ENCODE results near the gene TRIM63.

DNA sequence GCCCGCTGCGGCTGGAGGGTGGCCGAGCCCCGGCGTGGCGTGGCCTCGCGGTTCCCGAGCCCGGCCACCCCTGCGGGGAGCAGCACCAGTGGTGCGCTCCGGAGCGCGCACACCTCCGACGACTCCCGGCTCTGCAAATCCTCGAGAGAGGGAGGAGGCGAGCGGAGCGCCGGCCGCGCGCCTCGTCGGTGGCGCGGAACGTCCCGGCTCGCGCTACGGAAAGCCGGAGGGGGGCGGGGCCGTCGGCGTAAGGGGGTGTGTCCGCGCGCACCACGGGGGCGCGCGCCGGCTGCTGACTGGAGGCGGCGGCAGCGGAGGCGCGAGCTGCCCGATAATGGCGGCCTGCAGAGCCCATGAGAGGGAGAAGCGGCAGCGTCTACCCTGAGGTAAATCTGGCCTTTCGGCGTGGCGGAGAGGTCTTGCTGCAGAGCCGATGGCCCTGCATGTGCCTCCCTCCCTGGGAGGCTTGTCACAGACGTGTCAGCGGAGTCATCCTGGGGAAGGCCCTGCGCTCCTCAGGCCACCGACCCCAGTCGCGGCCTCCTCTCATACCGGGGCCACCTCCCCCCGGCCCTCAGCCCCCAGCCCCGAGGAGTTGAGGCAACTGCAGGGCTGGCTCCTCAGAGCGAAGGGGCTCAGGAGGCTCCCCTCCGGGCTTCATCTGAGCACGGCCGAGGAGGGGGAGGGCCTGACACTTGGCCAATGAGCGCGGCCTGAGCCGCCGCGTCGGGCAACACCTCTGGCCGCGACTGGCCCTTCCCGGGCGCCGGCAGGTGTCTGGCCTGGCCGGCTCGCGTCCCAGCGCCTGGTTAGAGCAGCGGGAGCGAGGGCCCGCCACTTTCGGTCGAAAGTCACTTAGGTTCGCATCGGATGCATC, 44.3 kb upstream of the TRIM63 start, which contains the start of gene PDIK1L:
- TF ChIP-seq, protein P1, sequence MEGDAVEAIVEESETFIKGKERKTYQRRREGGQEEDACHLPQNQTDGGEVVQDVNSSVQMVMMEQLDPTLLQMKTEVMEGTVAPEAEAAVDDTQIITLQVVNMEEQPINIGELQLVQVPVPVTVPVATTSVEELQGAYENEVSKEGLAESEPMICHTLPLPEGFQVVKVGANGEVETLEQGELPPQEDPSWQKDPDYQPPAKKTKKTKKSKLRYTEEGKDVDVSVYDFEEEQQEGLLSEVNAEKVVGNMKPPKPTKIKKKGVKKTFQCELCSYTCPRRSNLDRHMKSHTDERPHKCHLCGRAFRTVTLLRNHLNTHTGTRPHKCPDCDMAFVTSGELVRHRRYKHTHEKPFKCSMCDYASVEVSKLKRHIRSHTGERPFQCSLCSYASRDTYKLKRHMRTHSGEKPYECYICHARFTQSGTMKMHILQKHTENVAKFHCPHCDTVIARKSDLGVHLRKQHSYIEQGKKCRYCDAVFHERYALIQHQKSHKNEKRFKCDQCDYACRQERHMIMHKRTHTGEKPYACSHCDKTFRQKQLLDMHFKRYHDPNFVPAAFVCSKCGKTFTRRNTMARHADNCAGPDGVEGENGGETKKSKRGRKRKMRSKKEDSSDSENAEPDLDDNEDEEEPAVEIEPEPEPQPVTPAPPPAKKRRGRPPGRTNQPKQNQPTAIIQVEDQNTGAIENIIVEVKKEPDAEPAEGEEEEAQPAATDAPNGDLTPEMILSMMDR (IDR thresholded peaks at IDR 0.05) = no peak
- TF ChIP-seq POLR2AphosphoS5 (IDR thresholded peaks at IDR 0.05; ENCODE audit: insufficient read depth in 1 of 2, low read depth in 1 of 2) (peak; percentile 11 to 65), POLR2A (IDR thresholded peaks at IDR 0.05) (peak in 1 of 2 donors; percentile 53)
